ENCODE measurements around the gene TRIM40.

Gene TRIM40

DNA sequence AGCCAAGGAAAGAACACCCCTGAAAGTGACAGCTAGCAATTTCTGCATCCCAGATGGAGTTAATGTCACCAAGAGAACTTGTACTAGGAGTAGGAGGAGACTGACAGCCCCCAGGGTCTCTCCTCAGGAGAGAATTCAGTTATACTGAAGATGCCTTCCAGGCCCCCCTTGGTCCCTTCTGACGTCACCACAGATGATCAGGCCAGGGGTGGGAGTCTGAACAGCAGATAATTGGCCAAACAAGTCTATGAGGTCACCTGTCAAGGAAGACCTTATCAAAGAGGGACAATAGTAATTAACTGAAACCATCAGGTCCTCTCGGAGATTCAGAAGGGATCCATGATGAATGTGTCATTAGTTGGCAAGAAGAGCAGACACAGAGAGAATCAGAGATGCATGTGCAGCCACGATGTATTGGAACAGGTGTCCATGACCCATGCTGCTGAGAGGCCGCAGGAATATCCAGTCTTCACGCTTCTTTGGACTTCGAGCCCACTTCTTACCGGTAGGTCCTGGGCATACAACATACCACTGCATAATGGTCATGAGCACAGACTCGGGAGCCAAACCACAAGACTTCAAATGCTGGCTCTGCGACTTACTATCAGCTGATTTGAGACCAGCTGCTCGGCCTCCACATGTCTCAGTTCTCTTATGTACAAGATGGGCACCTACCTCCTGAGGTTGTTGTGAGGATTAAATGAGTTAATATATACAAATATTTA lies 14.9 kb downstream of the TRIM40 start:
- no peak for DNase-seq

DNA sequence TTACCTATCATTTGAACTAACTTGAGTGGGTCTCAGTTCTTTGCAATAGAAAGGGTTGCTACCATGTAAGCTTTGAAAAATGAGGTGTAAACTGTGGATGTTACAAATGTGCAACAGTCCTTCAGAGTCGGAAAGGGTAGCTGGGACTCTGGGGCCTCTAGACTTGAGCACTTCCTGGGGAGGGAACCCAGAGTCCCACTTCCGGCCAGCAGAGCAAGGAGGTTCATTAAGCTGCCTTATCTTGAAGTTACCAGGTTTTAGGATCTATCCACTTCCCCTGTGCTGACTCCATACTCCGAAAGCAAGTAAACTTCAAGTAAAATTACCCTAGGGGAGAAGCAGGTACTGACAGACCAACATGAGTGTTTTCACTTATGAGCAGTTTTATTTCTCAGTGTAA lies 15.6 kb downstream of the TRIM40 start:
- DNase-seq: no peak

DNA sequence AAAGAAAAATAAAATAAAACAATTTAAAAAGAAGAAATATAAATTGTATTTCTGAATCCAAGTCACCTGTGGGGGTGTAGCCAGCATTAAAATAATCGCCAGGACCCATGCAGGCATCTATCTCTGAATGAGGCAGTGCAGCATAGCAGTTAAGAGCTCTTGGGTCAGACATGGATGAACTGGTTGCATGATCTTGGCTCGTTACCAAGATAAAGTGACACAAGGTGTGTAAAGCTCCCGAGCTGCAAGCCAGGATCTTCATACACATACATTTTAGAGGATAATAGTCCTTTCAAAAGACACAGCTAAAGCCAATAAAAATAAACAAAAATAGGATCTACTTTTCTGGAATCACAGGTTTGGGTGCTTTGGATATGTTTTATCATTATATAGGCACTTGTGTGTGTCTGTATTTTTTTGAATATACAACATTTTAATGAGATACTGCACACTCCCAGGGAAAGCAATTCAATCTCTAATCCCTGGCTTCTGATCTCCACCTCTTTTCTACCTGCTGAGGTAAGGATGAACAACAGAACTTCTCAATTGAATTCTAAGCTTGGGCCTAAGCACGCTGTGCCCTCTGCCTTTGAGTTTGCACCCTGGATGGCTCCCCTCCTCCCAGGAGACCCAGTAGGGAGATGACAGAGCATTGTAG lies 16.2 kb downstream of the TRIM40 start:
- no peak for DNase-seq

DNA sequence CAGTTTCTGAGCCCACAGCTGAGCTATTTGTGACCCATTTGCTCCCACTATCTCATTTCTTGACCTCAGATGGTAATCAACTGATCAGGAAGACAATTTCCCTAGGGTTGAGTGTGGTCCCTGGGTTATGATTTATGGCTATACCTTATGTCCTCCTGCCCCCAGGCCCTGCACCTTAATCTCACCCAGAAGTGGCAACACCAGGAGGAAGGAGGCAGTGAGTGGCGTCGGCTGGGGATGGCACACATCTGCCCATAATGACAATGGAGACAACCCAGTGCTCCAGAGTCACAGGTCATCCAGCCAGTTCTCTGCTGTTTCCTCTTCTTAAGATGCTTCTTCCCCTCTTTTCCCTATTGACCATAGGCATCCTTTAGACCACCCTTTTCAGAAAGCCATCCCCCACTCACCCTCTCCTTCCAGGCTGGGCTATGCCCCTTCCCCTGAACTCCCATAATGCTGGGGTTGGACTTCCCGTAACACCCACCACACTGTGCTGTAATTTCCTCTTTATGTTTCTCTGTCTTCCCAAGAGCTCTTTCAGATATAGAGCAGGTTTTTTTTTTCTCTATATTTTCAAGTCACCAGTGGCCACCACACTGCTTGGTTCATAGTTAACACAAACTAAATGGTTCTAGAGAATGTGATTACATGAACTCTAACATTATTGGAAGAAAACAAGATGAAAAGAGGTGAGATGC lies 17.1 kb downstream of the TRIM40 start:
- DNase-seq: no peak

DNA sequence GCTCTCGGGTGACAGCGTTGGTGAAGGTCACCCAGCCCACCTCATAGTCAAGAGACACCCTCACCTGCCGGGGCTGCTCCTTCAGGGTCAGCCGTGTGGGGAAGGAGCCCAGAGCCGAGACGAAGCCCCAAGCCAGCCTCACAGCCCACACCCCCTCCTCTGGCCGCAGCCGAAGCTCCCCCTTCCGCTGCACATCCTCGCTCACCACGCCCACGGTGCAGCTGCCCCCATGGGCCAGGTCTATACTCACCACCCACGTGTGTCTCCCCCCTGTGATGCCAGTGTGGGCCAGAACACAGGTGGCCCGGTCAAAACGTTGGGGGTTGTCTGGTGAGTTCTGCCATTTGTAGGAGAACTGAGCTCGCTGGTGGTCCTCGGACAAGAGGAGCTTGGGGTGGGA lies 18.1 kb downstream of the TRIM40 start:
- DNase-seq: no peak

DNA sequence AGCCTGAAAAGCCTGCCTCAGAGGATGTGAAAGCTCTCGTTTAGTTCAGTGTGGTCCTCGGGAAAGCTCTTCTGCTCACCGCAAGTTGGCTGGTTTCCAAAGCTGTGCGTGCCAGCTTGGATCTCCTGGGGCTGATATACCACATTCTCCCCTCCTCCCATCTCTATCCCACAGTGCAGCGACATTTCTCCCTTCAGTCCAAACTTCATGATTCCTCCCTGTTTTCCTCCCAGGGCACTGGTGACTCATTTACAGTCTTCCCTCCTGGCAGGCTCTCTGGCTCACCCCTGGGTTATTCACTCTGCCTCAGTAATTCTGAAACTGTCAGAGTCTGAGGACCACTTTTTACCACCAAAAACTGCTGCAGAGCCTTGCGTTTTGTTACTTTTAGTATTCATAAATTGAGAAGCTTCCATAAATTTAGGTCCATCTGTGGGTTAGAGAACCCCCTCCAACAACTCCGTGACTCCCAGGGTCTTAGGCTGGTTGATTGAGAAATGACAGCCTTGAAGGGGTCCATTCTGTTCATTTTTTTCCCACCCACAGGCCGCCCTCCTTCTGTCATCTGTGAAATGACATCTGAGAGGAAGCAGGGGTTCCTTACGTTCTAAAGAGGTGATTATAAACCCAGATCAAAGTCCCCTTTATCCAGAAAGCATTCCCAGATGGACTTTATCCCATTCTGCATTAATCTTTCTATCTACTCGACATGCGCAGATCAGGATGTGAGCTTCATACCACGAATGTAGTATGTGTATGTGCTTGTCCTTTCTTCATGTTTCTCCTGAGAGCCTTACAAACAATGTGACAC lies 19.0 kb downstream of the TRIM40 start:
- no peak for DNase-seq

DNA sequence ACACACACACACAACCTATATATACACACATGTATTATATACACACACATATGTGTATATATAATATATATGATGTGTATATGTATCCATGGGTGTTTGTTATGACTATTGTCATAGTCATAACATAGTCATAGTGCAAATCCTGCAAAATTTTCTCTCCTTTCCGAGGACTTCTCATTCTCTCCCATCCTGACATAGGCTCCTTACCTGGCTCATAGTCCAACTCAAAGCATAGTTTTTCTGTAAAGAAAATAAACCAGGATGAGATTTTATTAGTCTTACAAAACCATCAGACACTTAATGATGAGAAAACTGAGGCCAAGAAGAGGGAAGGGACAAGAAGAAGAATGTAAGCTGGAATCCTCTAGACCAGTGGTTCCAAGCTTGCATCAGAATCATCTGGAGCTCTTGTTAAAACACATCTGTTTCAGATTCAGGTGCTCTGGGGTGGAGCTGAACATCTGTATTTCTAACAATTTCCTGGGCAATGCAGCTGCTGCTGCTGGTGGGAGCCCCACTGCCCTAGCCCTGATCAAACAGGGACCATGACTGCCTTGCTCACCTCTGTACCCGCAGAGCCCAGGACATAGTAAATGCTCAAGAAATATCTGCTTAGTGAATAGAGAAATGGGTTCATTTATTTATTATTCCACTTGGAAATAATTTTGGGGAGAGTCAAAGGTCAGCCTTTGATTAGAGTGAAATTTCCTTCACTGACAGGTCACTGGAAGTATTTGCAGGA lies 19.8 kb downstream of the TRIM40 start:
- no peak for DNase-seq

DNA sequence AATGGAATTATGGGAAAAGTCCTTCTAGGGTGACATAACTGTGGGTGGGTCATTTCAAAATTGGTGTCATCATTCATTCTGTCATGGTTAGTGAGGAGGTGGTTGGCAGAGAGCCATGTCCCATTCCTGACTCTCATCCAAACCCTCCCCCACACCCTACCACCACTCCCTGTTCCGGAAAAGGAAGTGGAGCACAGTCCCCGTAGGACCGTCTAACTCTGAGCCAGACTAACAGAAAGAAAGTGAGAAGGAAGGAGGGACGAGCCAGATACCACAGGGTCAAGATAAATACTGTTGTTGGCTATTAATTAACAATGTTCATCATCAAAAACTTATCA lies 20.3 kb downstream of the TRIM40 start:
- no peak for DNase-seq

DNA sequence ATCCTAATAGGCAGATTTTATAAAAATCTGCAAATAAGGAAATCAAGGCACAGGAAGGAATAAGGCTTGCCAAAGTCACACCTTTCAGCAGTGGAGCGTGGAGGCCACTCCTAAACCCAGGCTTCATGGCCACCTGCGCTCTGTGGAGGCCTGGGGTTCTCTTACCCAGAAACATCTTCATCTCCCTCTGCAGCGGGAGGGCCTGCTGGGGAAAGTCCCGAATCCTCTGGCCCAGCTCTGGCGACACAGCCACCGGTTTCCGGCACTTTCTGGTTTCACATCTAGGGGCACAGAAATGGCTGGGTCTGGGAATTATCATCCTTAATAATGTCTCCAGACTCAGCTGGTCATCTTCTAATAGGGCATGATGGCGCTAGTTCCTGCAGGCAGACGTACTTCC lies 20.8 kb downstream of the TRIM40 start:
- no peak for DNase-seq

DNA sequence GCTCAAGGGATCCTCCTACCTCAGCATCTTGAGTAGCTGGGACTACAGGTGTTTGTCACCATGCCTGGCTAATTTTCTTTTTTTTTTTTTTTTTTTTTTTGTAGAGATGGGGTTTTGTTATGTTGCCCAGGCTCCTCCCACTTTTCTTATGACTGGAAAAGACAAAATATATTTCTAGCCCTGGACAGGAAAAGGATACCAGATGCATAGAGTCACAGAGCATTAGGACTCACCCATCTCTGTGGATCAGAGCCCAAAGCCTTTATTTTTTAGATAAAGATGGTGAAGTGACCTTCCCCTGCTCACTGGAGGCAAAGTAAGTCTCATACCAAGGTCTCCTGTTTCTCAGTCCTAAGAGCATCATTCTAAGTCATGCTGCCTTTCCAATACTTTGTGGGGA lies 21.6 kb downstream of the TRIM40 start:
- no peak for DNase-seq

DNA sequence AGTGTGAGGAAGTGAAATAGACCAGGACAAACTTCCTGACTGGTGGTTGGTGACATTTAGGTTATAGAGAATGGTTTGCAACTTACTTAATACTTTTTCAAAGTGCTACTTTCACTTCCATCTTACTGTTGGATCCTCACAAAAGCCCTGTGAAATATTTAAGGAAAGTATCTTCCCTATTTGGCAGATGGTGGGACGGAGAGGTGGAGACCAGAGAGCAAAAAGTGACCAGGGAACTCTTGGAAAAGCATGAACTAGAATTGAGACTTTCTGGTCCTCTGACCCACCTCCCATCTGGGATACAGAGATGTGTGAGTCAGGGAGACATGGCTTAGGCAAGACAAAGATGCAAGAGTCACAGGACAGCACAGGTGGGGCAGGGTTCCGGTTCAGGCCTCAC lies 22.1 kb downstream of the TRIM40 start:
- DNase-seq: no peak

DNA sequence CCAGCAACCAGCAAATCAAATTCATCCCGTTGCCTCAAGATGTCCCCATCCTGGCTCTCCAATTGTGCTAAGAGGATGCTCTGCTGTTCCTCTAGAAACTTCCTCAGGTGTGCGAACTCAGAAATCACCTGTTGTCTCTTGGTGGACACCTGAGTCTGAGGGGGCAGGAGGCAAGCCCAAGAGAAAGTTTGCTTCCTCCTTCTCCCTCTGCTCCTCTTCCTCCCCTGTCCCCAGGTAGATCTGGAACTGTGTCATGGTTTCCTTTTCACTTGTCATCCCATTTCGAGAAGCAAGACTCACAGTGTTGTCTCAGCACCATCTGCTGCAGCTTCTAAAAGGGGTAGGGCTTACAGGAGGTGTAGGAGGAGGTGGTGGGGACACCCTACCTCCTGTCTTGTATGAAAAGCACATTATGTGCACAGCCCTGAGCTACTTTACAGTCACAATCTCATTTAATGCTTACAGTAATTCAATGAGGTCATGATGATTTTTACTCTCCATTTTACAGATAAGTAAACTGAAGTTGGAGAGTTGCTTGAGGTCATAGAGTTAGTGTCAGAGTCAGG lies 22.6 kb downstream of the TRIM40 start:
- DNase-seq: no peak

DNA sequence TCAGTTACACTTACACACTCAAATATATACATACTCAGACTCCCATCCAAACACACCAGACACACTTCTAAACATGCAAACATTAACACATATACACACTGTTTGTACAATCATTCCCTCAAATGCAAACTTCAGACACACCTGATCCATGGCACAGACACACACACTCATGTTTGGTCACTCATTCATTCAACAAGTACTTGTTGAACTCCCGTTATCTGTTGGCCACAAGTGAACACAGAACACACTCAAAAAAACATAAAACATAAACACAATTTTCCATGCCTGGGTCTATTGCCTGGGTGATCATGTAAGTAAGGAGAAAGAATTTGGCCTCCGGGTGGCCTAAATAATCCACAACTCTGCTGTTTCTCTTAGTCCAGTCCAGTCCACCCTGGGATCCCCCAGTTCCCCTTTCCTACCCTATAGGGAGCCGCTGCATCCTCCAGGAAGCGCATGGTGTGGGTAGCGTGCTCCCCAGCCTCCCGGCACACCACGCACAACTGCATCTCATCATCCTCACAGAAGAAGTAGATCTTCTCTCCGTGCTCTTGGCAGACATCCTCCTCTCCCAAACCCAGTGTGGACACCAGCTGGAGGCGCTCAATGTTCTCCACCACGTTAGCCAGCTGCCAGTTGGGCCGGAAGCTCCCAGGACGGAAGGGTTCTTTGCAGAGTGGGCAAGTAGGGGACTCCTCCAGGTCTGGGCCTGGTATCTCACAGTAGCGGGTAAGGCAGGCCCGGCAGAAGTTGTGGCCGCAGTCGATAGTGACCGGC lies 24.3 kb downstream of the TRIM40 start:
- no peak for DNase-seq

DNA sequence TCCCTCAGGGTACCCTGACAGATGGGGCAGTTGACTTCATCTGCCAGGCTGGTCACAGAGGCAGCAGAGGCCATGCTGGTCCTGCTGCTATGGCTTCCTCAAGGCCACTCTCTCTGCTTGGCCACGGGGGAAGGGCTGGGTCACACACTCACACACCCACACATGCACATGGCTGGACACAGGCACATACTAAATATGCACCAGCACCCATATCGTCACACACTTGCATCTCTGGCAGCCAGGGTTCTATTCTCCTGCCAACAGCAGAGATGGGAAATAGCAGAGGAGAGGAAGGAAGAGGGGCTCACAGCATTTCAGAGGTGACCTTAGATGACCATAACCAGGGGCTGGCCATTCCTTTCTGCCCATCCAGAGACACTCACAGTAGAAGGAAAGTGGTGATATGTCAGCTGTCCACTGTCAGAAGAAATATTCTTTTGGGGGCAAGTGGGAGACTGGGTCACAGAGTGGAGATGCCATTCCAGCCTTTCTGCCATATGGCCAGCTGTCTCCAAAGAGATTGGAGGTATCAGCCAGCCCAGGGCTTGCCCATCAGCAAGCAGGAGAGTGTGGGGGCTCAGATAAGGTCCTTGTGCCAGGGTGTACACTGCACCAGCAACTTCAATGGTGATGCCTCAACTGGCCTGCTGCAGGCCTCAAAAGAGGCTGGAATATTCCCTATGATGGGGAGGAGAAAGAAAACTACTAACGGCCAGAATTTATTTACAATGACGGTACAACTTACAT lies 25.0 kb downstream of the TRIM40 start, which contains the start of gene TRIM10:
Gene TRIM10, minus strand, starts transcription at position 427 of the 747 bp plus-strand sequence. Its CDS starts 353 bp downstream, at position 74.
- no peak for DNase-seq

DNA sequence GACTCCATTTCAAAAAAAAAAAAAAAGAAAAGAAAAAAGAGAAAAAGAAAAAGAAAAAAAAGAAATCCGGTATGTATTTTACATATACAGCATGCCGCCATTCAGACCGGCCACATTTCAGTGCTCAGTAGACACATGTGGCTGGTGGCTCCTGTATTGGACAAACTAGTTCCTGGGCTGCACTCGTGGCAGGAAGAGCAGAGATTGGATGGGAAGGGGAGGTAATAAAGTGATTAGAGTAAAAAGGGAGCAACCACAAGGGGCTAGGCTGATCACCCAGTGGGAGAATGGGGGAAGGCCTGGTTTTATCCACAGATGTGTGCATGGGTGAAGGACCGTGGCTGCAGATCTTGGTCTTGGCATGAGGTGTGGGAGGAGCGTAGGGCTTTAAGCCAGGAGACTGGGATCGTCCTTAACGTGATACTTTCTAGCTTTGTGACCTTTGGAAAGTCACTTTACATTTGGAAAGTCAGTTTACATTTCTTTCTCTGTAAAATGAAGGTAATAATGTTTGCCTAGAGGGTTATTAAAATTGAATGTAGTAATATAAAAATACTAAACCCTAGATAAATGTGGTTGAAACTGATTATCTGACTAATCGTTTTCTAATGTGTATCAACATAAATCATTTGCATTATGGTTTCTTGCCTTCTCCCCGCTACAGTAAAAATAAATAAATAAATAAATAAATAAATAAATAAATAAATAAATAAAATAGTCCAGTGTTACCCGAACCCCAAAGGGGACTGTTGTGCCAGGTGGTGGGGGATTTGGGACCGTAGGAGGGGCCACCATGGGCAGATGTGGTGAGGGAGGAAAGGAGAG lies 26.5 kb downstream of the TRIM40 start:
- DNase-seq: no peak

DNA sequence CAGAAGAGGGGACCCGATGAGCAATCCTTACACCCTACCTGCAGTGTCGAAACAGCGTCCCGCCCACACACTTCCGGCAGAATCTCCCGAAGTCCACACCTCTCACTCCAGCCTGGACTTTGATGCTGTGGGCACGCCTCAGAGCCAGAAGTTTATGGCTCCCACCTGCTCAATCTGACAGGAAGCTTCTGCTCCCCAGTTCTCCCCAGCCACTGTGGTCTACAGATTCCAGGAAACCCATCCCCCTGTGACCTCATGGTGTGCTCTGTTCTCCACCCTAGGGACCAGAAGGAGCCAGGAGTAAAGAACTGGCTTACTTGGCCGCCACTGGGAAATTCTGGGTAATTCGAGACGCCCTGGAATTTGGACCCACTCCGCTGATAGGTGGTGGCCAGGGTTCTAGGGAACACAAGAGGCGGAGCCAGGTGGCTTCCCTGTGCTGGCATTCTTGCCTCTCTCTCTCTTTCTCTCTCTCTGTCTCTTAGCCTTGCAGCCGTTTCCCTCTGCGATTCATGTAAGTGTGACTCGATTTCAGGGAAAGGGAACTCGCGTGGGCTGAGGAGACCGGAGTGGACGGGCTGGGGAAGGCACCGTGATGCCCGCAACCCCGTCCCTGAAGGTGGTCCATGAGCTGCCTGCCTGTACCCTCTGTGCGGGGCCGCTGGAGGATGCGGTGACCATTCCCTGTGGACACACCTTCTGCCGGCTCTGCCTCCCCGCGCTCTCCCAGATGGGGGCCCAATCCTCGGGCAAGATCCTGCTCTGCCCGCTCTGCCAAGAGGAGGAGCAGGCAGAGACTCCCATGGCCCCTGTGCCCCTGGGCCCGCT lies 27.4 kb downstream of the TRIM40 start, which contains the start of gene TRIM15:
Gene TRIM15, plus strand, starts transcription at position 457 of the 828 bp plus-strand sequence. Its CDS starts 139 bp downstream, at position 596.
- DNase-seq: peak in 2 of 4 experiments; percentile 14 to 28

DNA sequence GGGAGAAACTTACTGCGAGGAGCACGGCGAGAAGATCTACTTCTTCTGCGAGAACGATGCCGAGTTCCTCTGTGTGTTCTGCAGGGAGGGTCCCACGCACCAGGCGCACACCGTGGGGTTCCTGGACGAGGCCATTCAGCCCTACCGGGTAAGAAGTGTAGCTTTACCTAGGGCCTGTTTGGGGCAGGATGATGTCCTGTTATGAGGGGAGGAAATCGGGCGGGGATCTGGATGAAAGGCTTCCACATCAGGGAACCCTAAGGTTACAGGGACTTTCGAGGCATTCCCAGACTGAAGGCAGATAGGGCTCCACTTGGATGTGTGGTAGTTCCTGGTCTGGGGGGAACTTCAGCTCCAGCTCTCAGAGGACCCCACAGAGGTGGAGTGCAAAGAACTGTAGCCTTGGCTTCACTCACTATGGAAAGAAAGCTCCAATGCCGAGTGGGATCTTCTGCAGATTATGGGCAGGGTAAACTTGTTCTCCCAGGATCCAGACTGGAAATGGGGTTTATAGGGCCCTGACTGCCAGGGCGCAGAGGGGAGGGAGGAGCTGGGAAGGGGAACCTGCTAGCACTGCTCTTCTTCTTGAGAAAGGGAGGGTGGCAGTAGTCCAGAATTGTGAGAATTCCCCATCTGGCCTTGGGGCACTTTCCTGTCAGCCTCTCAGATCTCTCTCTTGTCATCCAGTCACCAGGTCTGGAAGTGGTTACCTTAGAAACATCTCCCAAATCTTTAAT lies 28.1 kb downstream of the TRIM40 start:
- DNase-seq: no peak

DNA sequence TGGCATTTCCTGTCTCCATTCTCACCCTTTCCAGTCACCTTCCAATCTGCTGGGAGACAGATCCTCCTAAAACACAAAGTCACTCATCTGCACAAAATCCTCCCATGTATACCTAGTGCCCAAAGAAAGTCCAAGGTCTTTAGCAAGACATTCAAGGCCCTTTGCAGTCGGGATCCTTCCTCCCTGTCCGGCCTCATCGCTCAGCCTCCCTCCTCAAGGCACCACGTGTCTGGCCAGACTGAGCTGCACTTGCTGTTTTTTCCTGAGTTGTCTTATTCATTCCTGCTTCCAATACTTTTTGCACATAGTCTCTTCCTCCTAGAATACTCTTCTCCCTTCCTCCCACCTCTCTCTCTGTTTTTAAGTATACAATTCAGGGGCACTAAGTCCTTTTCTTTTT lies 28.8 kb downstream of the TRIM40 start:
- no peak for DNase-seq
